ENCODE measurements around the gene GTF2A2. TPM values are rescaled to one million over a fixed set of nuclear protein-coding genes. Genes with fewer than 3 reads are reported as not detected.

The GTF2A2 gene, protein sequence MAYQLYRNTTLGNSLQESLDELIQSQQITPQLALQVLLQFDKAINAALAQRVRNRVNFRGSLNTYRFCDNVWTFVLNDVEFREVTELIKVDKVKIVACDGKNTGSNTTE
- 53.7 and 62.1 TPM in 2 replicates for total RNA-seq

DNA sequence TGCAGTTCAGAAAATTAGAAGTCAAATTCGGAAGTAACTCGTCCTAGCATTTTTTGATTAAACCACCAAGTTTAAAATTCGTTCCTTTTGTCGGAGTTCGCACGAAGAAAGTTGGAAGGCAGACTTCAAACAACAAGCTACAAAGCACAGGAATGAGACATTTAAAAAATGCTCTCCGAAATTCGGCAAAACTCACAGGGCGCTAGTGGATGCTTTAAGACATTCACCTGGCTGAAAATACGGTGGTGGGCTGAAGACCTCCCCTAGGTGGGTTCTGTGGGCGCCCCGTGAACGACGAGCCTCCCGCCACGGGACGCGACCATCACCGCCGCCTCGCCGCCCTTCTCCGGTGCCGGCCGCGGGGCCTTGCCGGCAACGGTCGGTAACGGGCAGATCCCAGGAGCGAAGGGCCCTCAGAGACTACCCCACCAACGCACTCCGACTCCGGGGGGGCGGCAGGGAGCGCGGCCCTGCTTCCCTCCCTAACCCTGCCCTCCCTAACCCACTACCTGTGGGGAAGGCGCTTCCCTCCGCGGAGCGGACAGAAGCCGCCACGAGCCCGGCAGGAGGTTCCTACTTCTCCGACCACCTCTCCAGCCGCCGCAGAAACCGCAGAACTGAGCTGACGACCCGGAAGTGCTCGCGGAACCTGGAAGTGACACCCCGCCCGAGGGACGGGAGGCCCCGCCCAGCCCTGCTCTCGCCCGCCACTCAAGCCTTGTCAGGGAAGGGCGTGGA, at the start of gene GTF2A2:
Gene GTF2A2 (minus strand): TSS at position 619 of the 738 bp plus-strand sequence. CDS start 5,238 bp downstream, outside the sequence.

DNA sequence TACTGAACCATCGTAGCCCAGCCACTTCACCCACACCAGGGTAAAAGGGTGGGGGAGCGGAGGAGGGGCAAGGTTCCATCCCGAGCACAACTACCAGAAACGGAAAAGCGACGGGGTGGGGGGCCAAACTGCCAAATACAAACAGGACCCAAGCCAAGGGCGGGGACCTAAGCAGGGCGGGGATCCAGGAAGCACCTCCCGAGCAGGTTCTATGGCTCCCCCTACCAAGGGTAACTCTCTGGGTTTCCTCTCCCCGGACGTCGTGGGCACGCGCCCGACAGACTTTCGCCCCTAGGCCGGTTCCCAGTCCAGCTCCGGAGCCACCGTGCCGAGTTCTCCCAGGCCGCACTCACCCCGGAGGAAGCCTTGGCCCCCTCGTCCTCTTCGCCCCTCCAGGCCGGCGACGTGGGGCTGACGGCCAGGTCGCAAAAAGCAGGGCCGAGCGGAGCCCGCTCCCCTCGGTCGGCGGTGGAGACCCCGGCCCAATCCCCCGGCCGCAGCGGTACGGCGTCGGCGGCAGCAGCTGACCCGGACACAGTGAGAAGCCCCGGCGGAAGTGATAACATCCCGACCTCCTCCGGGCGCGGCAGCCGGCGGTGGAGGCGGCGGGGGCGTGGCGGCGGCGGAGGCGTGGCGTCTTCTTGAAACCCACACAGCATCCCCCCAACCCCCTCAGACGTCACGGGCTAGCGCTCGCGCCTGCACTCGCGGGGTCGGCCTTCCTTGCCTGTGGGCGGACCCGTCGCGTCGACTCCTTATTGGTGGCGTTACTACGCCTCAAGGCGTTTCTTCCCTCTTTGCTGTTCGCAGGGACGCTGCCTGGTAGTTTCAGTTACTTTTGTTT, 31.7 kb upstream of the GTF2A2 start, which contains the start of gene BNIP2:
Gene BNIP2 (minus strand): TSS at position 539 of the 844 bp plus-strand sequence. CDS start 6,863 bp downstream, outside the sequence.

DNA sequence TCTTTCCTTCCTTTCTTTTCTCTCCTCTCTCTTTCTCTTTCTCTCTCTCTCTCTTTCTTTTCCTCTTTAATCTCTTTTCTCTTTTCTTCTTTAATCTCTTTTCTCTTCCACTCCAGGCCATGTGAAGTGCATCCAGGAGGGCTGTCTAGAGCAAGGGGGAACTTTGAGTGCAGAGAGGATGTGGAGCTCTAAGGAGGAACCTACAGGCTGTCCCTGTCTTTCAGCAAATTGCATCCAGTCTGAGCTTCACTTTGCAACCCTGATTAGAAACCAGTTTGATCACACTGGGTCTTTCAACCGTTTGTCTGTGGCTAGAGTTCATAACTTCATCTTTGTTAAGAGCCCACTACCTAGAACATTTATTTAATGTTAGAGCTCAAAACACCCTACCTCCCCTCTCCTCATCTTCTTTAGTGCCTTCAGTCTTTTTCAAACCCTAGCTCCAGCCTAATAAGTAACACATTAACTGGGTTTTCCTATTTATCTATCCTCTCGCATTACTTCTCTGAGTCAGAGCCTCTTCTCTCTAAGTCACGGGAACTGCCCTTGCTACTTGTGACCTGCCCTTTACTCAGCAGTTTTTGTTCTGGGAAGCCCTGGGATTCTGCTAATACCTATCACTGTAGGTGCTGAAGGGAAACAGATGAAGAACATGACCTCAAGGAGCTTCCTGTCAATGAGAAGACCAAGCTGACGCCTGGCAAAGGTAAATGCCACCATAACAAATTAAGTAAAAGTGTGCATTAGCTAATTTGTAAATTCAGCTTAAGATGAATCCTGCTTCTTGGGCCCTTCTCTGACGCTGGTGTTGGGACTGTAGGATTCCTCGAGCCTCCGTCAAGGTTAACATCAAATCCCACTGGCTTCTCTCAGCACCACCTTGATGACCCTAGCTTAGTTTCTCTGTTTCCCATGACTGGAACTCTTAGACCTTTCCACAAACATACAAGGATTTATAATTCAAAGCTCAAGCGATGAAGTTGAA, 45.7 kb downstream of the GTF2A2 start, which contains the start of gene GCNT3:
Gene GCNT3 (plus strand): TSS at position 508 of the 985 bp plus-strand sequence. CDS start 6,456 bp downstream, outside the sequence.

Other genes starting within 250 kb of the GTF2A2 start
- gene FAM81A, start 219.3 kb downstream of the GTF2A2 start, total RNA-seq, result 0.04 TPM in 1 of 2 replicates, not detected in the other
- 0.16 TPM in 1 of 2 replicates, not detected in the other for gene GCNT3, start 45.7 kb downstream of the GTF2A2 start, total RNA-seq
- gene BNIP2, start 31.8 kb upstream of the GTF2A2 start, total RNA-seq, result 82.2 and 106 TPM in 2 replicates

Data from hair follicular keratinocyte (primary cell).